HepG2 (cell line): ENCODE measurements around the gene NMBR. TPM values are rescaled to one million over a fixed set of nuclear protein-coding genes. Genes with fewer than 3 reads are reported as not detected.

Source experiments
- AGO1 ChIP-seq: fragments of 200-400 bp; formaldehyde crosslinking; IDR thresholded peaks from 2 replicates; pipeline ENCODE4 v1.6.1; 2017; ENCODE audit warnings: mild to moderate bottlenecking, low read depth, low read length, moderate library complexity; ENCODE audit not compliant: poor library complexity, severe bottlenecking
- AKNA ChIP-seq: sonication (generic); formaldehyde crosslinking; IDR thresholded peaks from 2 replicates; pipeline ENCODE4 v1.4.0; 2020; ENCODE audit warnings: missing genetic modification reagents, borderline replicate concordance
- CBX1 ChIP-seq: IDR thresholded peaks from one replicate; pipeline ENCODE4 v1.6.1; 2016; ENCODE audit warnings: antibody characterized with exemption, low read depth
- CEBPG ChIP-seq: IDR thresholded peaks from 2 replicates; pipeline ENCODE4 v1.6.1; 2016
- DNMT1 ChIP-seq: sonication (generic); formaldehyde crosslinking; IDR thresholded peaks from 2 replicates; pipeline ENCODE4 v1.5.1; 2020; ENCODE audit warnings: mild to moderate bottlenecking, missing genetic modification reagents
- HBP1 ChIP-seq: IDR thresholded peaks from 2 replicates; pipeline ENCODE4 v1.6.1; 2016; ENCODE audit warnings: low read depth, control low read depth
- HNRNPL ChIP-seq: fragments of 200-400 bp; formaldehyde crosslinking; IDR thresholded peaks from 2 replicates; pipeline ENCODE4 v1.6.1; 2017; ENCODE audit warnings: mild to moderate bottlenecking, low read depth, low read length
- NFATC3 ChIP-seq: sonication (generic); formaldehyde crosslinking; IDR thresholded peaks from 2 replicates; pipeline ENCODE4 v1.5.1; 2020; ENCODE audit warnings: mild to moderate bottlenecking, missing genetic modification reagents
- NFYC ChIP-seq: IDR thresholded peaks from 2 replicates; pipeline ENCODE4 v1.6.1; 2016; ENCODE audit warnings: missing genetic modification reagents, missing compliant biosample characterization
- NRL ChIP-seq: sonication (generic); formaldehyde crosslinking; IDR thresholded peaks from 2 replicates; pipeline ENCODE4 v1.5.0; 2020; ENCODE audit warnings: missing genetic modification reagents, mild to moderate bottlenecking, moderate library complexity, borderline replicate concordance
- PBX3 ChIP-seq: sonication (generic); formaldehyde crosslinking; IDR thresholded peaks from 2 replicates; pipeline ENCODE4 v1.8.1; 2023; ENCODE audit warnings: missing genetic modification reagents, inconsistent platforms, borderline replicate concordance
- SKI ChIP-seq: fragments of 450-650 bp; IDR thresholded peaks from one replicate; pipeline ENCODE4 v1.6.1; 2018; ENCODE audit warnings: mild to moderate bottlenecking; ENCODE audit not compliant: partially characterized antibody
- XRCC5 ChIP-seq: fragments of 200-400 bp; formaldehyde crosslinking; optimal IDR thresholded peaks from 2 replicates; pipeline ENCODE3; 2017; ENCODE audit warnings: mild to moderate bottlenecking, low read length
- ZFP37 ChIP-seq: sonication (generic); formaldehyde crosslinking; IDR thresholded peaks from 2 replicates; pipeline ENCODE4 v1.4.0; 2020; ENCODE audit warnings: missing genetic modification reagents, borderline replicate concordance
- ZNF230 ChIP-seq: sonication (generic); formaldehyde crosslinking; IDR thresholded peaks from 2 replicates; pipeline ENCODE4 v1.4.0; 2020; ENCODE audit warnings: mild to moderate bottlenecking, missing genetic modification reagents
- ZNF232 ChIP-seq: sonication (generic); formaldehyde crosslinking; IDR thresholded peaks from 2 replicates; pipeline ENCODE4 v1.4.0; 2020; ENCODE audit warnings: missing genetic modification reagents, borderline replicate concordance
- ZNF556 ChIP-seq: sonication (generic); formaldehyde crosslinking; IDR thresholded peaks from 2 replicates; pipeline ENCODE4 v1.4.0; 2020; ENCODE audit warnings: mild to moderate bottlenecking, missing genetic modification reagents, borderline replicate concordance
- ZNF746 ChIP-seq: sonication (generic); formaldehyde crosslinking; IDR thresholded peaks from 2 replicates; pipeline ENCODE4 v1.8.0; 2022; ENCODE audit warnings: mild to moderate bottlenecking, missing genetic modification reagents
- ZNF776 ChIP-seq: sonication (generic); formaldehyde crosslinking; IDR thresholded peaks from 2 replicates; pipeline ENCODE4 v1.4.0; 2020; ENCODE audit warnings: mild to moderate bottlenecking, missing genetic modification reagents
- polyA plus RNA-seq, 8 experiments: library from polyadenylated mRNA; depleted of rRNA in 3 of 8; stranded (reverse) in 7 of 8; unstranded in 1 of 8; fragments of >200 nt; fragmentation: Illumina TruSeq in 4 of 8; extraction: Trizol in 4 of 8; gene quantifications; 2 replicates each; pipeline versions ENCODE4 v1.2.1 to v1.2.3, GENCODE V29; 2011 to 2016; ENCODE audit warnings: low read depth in 4 of 8, missing spikeins in 1 of 8, mixed read lengths in 1 of 8; ENCODE audit not compliant: insufficient read depth in 1 of 8
- total RNA-seq, 5 experiments: library from RNA; depleted of rRNA; stranded (reverse); fragments of >200 nt; fragmentation: Illumina TruSeq; extraction: Trizol; gene quantifications; 2 replicates each; pipeline ENCODE4 v1.2.3, GENCODE V29; 2016; ENCODE audit warnings: low read depth in 1 of 5
- TF ChIP-seq, protein P1 (sequence below): IDR thresholded peaks from 2 replicates; pipeline ENCODE4 v1.6.1; 2016; ENCODE audit warnings: low read depth, borderline replicate concordance

Gene NMBR
- total and polyA plus RNA-seq, 2 of the 13 experiments (the other 11 are each of a cell fraction or from before 2014, with no cell fraction given) = not detected

DNA sequence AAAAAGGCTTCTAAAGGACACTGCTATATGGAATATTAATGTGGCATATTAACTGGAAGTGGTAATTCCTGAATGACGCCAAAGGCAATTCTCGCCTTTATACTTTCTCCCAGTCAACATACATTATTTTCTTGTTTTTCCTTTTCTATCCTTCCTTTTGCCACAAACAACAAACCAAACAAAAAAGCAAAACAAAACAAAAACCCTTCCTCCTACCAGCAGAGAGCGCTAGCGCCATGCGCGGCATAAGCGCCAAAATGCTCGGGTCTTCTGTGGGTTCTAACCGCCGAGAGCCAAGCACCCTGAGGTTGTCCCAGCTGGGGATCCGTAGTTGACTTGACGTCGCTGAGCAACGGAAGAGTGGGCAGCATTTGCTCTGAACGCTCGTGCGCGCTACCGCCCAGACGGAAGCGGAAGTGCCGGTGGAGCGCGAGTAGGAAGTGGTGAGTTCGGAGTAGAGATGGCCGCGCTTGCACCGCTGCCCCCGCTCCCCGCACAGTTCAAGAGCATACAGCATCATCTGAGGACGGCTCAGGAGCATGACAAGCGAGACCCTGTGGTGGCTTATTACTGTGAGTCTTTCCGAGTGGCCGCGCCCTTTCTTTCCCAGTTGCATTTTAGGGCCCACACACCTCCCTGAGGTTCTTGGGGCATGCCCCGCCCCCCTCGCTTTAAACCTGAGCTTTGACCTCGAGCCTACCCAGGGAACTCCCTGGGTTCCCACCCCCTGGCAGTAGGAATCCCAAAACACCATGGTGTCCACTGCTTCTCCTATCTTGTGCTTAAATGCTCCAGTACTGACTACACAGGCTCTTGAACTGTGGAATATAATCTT, at the start of gene NMBR, which contains the start of gene VTA1 (continued):
- TF ChIP-seq ZNF230 (CRISPR knock-in tag) = peak; percentile 93
- TF ChIP-seq NRL = peak; percentile 96
- TF ChIP-seq, protein P1, sequence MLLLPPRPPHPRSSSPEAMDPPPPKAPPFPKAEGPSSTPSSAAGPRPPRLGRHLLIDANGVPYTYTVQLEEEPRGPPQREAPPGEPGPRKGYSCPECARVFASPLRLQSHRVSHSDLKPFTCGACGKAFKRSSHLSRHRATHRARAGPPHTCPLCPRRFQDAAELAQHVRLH = peak; percentile 99; the same call in 1 of the 2 replicates
- TF ChIP-seq ZNF232 (CRISPR knock-in tag) = peak; percentile 78; the same call in 1 of the 2 replicates
- no peak for TF ChIP-seq AKNA (CRISPR knock-in tag)
- TF ChIP-seq ZNF776 (CRISPR knock-in tag) = no peak
- TF ChIP-seq NFYC (CRISPR knock-in tag) = peak; percentile 69
- TF ChIP-seq ZNF746 (CRISPR knock-in tag) = peak; percentile 92; the same call in 1 of the 2 replicates
- TF ChIP-seq HBP1 (CRISPR knock-in tag) = peak; percentile 65
- TF ChIP-seq NFATC3 (CRISPR knock-in tag) = peak; percentile 74; the same call in 1 of the 2 replicates
- TF ChIP-seq SKI = peak; percentile 8
- TF ChIP-seq HNRNPL = peak; percentile 71; the same call in 1 of the 2 replicates
- TF ChIP-seq PBX3 (CRISPR knock-in tag) = 0 out of 2 replicates have a peak, but pooled peaks have one; percentile 29
- peak; percentile 99 for TF ChIP-seq XRCC5
- peak; percentile 55 for TF ChIP-seq CEBPG (CRISPR knock-in tag)
- TF ChIP-seq DNMT1 (CRISPR knock-in tag) = peak; percentile 46; the same call in 1 of the 2 replicates
- no peak for TF ChIP-seq AGO1
- TF ChIP-seq CBX1 = peak; percentile 95
- TF ChIP-seq ZNF556 = peak; percentile 97
- peak; percentile 66 for TF ChIP-seq ZFP37 (CRISPR knock-in tag)
